ENCODE measurements around the gene PLEKHM3. TPM values are rescaled to one million over a fixed set of nuclear protein-coding genes. Genes with fewer than 3 reads are reported as not detected.

The PLEKHM3 gene
- polyA plus RNA-seq, 2 of the 4 experiments (the other 2 are of a cell fraction), result 2.9 to 6.5 TPM

GRCh38 chr2:207787017-207787416, 238.3 kb downstream of the PLEKHM3 start:
- ChIA-PET POLR2A (no interaction called here), CTCF (interaction anchor here (0.9 kb wide), 1 partner anchor 17 kb away, joined by 3 read pairs; the partner anchor contains the start of gene FZD5)
- Histone ChIP-seq H3K4me1 (peaks cover 34% of the 10 kb centered on the region), H3K9me3 (no peaks in the 10 kb centered on the region), H3K4me3 (no peak overlapping the region), H3K27ac (no peak overlapping the region), H3K4me2 (no peak overlapping the region)
- DNase-seq (ENCODE audit: low read depth in 1 of 2, low spot score in 1 of 2), result no peak
- TF ChIP-seq HOXB5 (CRISPR knock-in tag; IDR thresholded peaks at IDR 0.05) (no peak), MAFK (IDR thresholded peaks at IDR 0.05; ENCODE audit: partially characterized antibody) (peak; percentile 23)
- WGBS (ENCODE audit: missing lambda C conversion rate), result 95% methylated on average over 3 of the region's 3 CpGs
- no peak for ATAC-seq
- FAIRE-seq, result no peak

- Histone ChIP-seq H3K27ac (peak overlapping the region in 1 of 2 experiments; percentile 27; a peak in 1 of 6 replicates), H3K4me2 (no peak overlapping the region), H3K4me1 (peaks cover 34% of the 10 kb centered on the region), H3K9me3 (no peaks in the 10 kb centered on the region), H3K4me3 (no peak overlapping the region)
- no peak for ATAC-seq
- 70% methylated on average over 5 of the region's 5 CpGs for WGBS (ENCODE audit: missing lambda C conversion rate)
- no peak for FAIRE-seq
- DNase-seq (ENCODE audit: low read depth in 1 of 2, low spot score in 1 of 2), result no peak
- TF ChIP-seq JUN (IDR thresholded peaks at IDR 0.05) (no peak), NFE2L2 (conservative IDR thresholded peaks at IDR 0.05; ENCODE audit: low read length) (no peak), ESRRA (IDR thresholded peaks at IDR 0.05; ENCODE audit: borderline replicate concordance, low read length) (no peak), SREBF2 (IDR thresholded peaks at IDR 0.05) (no peak), CEBPB (IDR thresholded peaks at IDR 0.05) (peak in 1 of 2 experiments; percentile 63; a peak in 1 of 4 replicates), HOXB13 (CRISPR knock-in tag; IDR thresholded peaks at IDR 0.05; ENCODE audit: low read depth) (no peak)
- CTCF ChIA-PET, result interaction anchor here (0.6 to 2.6 kb wide), 3 partner anchors 15 to 256 kb away, joined by 3 to 8 read pairs (median 4); partner anchors contain the start of gene FZD5
- POLR2A ChIA-PET, result no interaction called here
These were observed 240.4 kb downstream of the PLEKHM3 start for GRCh38 chr2:207784898-207785297.

GRCh38 chr2:207783514-207783913, 241.8 kb downstream of the PLEKHM3 start:
- no peak for FAIRE-seq
- DNase-seq (ENCODE audit: low read depth in 1 of 2, low spot score in 1 of 2), result no peak
- TF ChIP-seq MAZ (IDR thresholded peaks at IDR 0.05; ENCODE audit: borderline replicate concordance, low read depth, low read length) (no peak), HOXB13 (CRISPR knock-in tag; IDR thresholded peaks at IDR 0.05; ENCODE audit: low read depth) (no peak), CEBPB (IDR thresholded peaks at IDR 0.05) (no peak), ZC3H11A (IDR thresholded peaks at IDR 0.05) (no peak), EHF (CRISPR knock-in tag; IDR thresholded peaks at IDR 0.05) (no peak), FOSL2 (IDR thresholded peaks at IDR 0.05) (no peak), FOSL2 (CRISPR knock-in tag; IDR thresholded peaks at IDR 0.05) (no peak), MAX (IDR thresholded peaks at IDR 0.05) (no peak), RAD21 (conservative IDR thresholded peaks at IDR 0.05 in 1 of 2, IDR thresholded peaks at IDR 0.05 in 1 of 2) (no peak), CHD2 (IDR thresholded peaks at IDR 0.05; ENCODE audit: low read length, partially characterized antibody) (no peak), RARB (CRISPR knock-in tag; IDR thresholded peaks at IDR 0.05) (no peak), PBX3 (IDR thresholded peaks at IDR 0.05) (no peak)
- Histone ChIP-seq H3K4me1 (peaks cover 41% of the 10 kb centered on the region), H3K27ac (peak overlapping the region; percentile 56 to 71; a peak in 3 of 6 replicates), H3K4me2 (no peak overlapping the region), H3K9me3 (no peaks in the 10 kb centered on the region), H3K4me3 (no peak overlapping the region)
- POLR2A ChIA-PET, result interaction anchor here (1.1 kb wide), 1 partner anchor 14 kb away, joined by 4 read pairs; the partner anchor contains the start of gene FZD5
- ATAC-seq, result no peak
- 88% methylated on average over 2 of the region's 2 CpGs for WGBS (ENCODE audit: missing lambda C conversion rate)
- CTCF ChIA-PET, result interaction anchor here (1.0 to 2.6 kb wide), 5 partner anchors 8 to 257 kb away, joined by 3 to 8 read pairs (median 5); partner anchors contain the start of gene FZD5

GRCh38 chr2:207782238-207783030, 242.9 kb downstream of the PLEKHM3 start:
- POLR2A ChIA-PET, result interaction anchor here (0.6 kb wide), 1 partner anchor 13 kb away, joined by 3 read pairs; the partner anchor contains the start of gene FZD5
- no peak for DNase-seq (ENCODE audit: low read depth in 1 of 2, low spot score in 1 of 2)

More at GRCh38 chr2:207782238-207783030, 242.9 kb downstream of the PLEKHM3 start:
- ATAC-seq (peak; percentile 13 to 47; a peak in 3 of 6 replicates), FAIRE-seq (no peak)
- WGBS (ENCODE audit: missing lambda C conversion rate), result 76% methylated on average over 10 of the region's 10 CpGs
- H3K4me1 ChIP-seq, result peaks cover 41% of the 10 kb centered on the region
- CTCF ChIA-PET, result interaction anchor here (0.7 to 2.6 kb wide), 5 partner anchors 7 to 258 kb away, joined by 3 to 8 read pairs (median 5); no protein-coding TSS in a partner anchor
- peak overlapping the region; percentile 61 for H3K4me2 ChIP-seq
- H3K4me3 ChIP-seq, result no peak overlapping the region
- peak overlapping the region; percentile 56 to 71 for H3K27ac ChIP-seq
- no peaks in the 10 kb centered on the region for H3K9me3 ChIP-seq
- TF ChIP-seq ZC3H11A (IDR thresholded peaks at IDR 0.05) (no peak), MAX (IDR thresholded peaks at IDR 0.05) (no peak), TP53 (CRISPR knock-in tag; IDR thresholded peaks at IDR 0.05) (no peak), ZSCAN20 (CRISPR knock-in tag; IDR thresholded peaks at IDR 0.05) (no peak), KDM1A (IDR thresholded peaks at IDR 0.05; ENCODE audit: low read depth) (no peak), CHD2 (IDR thresholded peaks at IDR 0.05; ENCODE audit: low read length, partially characterized antibody) (no peak), ZFP36 (IDR thresholded peaks at IDR 0.05; ENCODE audit: borderline replicate concordance, partially characterized antibody) (no peak), HOXA7 (CRISPR knock-in tag; IDR thresholded peaks at IDR 0.05) (no peak), RNF2 (IDR thresholded peaks at IDR 0.05; ENCODE audit: borderline replicate concordance, low read depth) (no peak), TFCP2L1 (CRISPR knock-in tag; IDR thresholded peaks at IDR 0.05) (no peak), NR3C1 (IDR thresholded peaks at IDR 0.05) (no peak), FOXS1 (CRISPR knock-in tag; IDR thresholded peaks at IDR 0.05) (no peak)

Data from A549 (cell line).